HEK293 (cell line): Measurements from ENCODE around the gene HMX3.

Experiments
- CTCF ChIA-PET: fragments of 350-600 bp; formaldehyde crosslinking; extraction: SDS; loops from one replicate; lab custom pipeline; 2021; ENCODE audit warnings: antibody characterized with exemption; lab: Yijun Ruan, JAX
- POLR2A ChIA-PET: fragments of 300-600 bp; formaldehyde crosslinking; extraction: SDS; loops from one replicate; lab custom pipeline; 2020; ENCODE audit warnings: antibody characterized with exemption, inconsistent platforms; lab: Yijun Ruan, JAX
- H3K27ac ChIP-seq: fragments of 200-500 bp; sonication (Bioruptor generic); 2 replicates; pipeline ENCODE4 v1.5.1; 2014; ENCODE audit warnings: low read depth, low read length, control low read depth, inconsistent platforms; ENCODE audit errors: extremely low read depth
- H3K36me3 ChIP-seq, 2 experiments: fragments of 200-500 bp in 1 of 2; sonication (Bioruptor generic) in 1 of 2; 1 replicate in 1 of 2; 2 replicates in 1 of 2; pipeline ENCODE4 v1.5.1; 2014 to 2017; ENCODE audit warnings: inconsistent platforms in 2 of 2, low read length in 2 of 2; ENCODE audit not compliant: control insufficient read depth in 2 of 2, insufficient read depth in 1 of 2
- H3K4me1 ChIP-seq: fragments of 200-500 bp; sonication (Bioruptor generic); 2 replicates; pipeline ENCODE4 v1.5.1; 2014; ENCODE audit warnings: mild to moderate bottlenecking, low read length, inconsistent platforms; ENCODE audit not compliant: control insufficient read depth, insufficient read depth
- H3K4me3 ChIP-seq: 2 replicates; pipeline ENCODE4 v1.5.1; 2011; ENCODE audit warnings: low read depth, mild to moderate bottlenecking, control low read depth, low read length, moderate library complexity
- H3K9me3 ChIP-seq: fragments of 200-500 bp; sonication (Bioruptor generic); 2 replicates; pipeline ENCODE4 v1.5.1; 2014; ENCODE audit warnings: low read depth, low read length, inconsistent platforms; ENCODE audit not compliant: control insufficient read depth, insufficient read depth
- GLIS1 ChIP-seq: fragments of 450-650 bp; formaldehyde crosslinking; IDR thresholded peaks from 2 replicates; pipeline ENCODE4 v1.5.1; 2016; ENCODE audit warnings: missing biosample characterization, missing genetic modification characterization
- HOXA7 ChIP-seq: sonication (generic); formaldehyde crosslinking; IDR thresholded peaks from 2 replicates; pipeline ENCODE4 v1.8.1; 2022; ENCODE audit warnings: missing genetic modification reagents, borderline replicate concordance
- KLF9 ChIP-seq: fragments of 450-650 bp; formaldehyde crosslinking; IDR thresholded peaks from 2 replicates; pipeline ENCODE4 v1.5.1; 2016; ENCODE audit warnings: missing biosample characterization, missing genetic modification characterization, low read depth
- MZF1 ChIP-seq: fragments of 450-650 bp; formaldehyde crosslinking; IDR thresholded peaks from 2 replicates; pipeline ENCODE4 v1.5.1; 2017; ENCODE audit warnings: missing biosample characterization, missing genetic modification characterization, borderline replicate concordance
- PRDM2 ChIP-seq: fragments of 450-650 bp; formaldehyde crosslinking; IDR thresholded peaks from 2 replicates; pipeline ENCODE4 v1.5.1; 2016; ENCODE audit warnings: missing biosample characterization, missing genetic modification characterization, borderline replicate concordance
- ZBTB1 ChIP-seq: fragments of 450-650 bp; formaldehyde crosslinking; IDR thresholded peaks from 2 replicates; pipeline ENCODE4 v1.5.1; 2016; ENCODE audit warnings: missing biosample characterization, missing genetic modification characterization
- ZBTB11 ChIP-seq: fragments of 450-650 bp; formaldehyde crosslinking; conservative IDR thresholded peaks from 2 replicates; pipeline ENCODE4 v1.5.1; 2016; ENCODE audit warnings: low read depth, missing biosample characterization, missing genetic modification characterization
- ZBTB20 ChIP-seq: fragments of 450-650 bp; formaldehyde crosslinking; IDR thresholded peaks from 2 replicates; pipeline ENCODE4 v1.5.1; 2016; ENCODE audit warnings: missing biosample characterization, missing genetic modification characterization
- ZFP37 ChIP-seq: fragments of 450-650 bp; formaldehyde crosslinking; IDR thresholded peaks from 2 replicates; pipeline ENCODE4 v1.5.1; 2016; ENCODE audit warnings: missing biosample characterization, missing genetic modification characterization
- ZNF114 ChIP-seq: fragments of 450-650 bp; formaldehyde crosslinking; IDR thresholded peaks from 2 replicates; pipeline ENCODE4 v1.5.0; 2017; ENCODE audit warnings: missing biosample characterization, missing genetic modification characterization
- ZNF121 ChIP-seq: fragments of 450-650 bp; formaldehyde crosslinking; IDR thresholded peaks from 2 replicates; pipeline ENCODE4 v1.5.1; 2016; ENCODE audit warnings: missing biosample characterization, missing genetic modification characterization
- ZNF146 ChIP-seq: fragments of 450-650 bp; formaldehyde crosslinking; IDR thresholded peaks from 2 replicates; pipeline ENCODE4 v1.5.1; 2016; ENCODE audit warnings: missing biosample characterization, missing genetic modification characterization
- ZNF155 ChIP-seq: fragments of 450-650 bp; formaldehyde crosslinking; IDR thresholded peaks from 2 replicates; pipeline ENCODE4 v1.5.1; 2016; ENCODE audit warnings: missing biosample characterization, missing genetic modification characterization
- ZNF24 ChIP-seq: fragments of 450-650 bp; formaldehyde crosslinking; IDR thresholded peaks from 2 replicates; pipeline ENCODE4 v1.5.1; 2016; ENCODE audit warnings: missing biosample characterization, missing genetic modification characterization
- ZNF274 ChIP-seq, 2 experiments: fragments of 200-500 bp in 1 of 2; fragments of 450-650 bp in 1 of 2; sonication (Bioruptor generic) in 1 of 2; formaldehyde crosslinking in 1 of 2; IDR thresholded peaks; 2 replicates each; pipeline versions ENCODE4 v1.5.1 to v1.6.1; 2014 to 2016; ENCODE audit warnings: borderline replicate concordance in 1 of 2, inconsistent platforms in 1 of 2, low read length in 1 of 2, missing biosample characterization in 1 of 2, missing genetic modification characterization in 1 of 2
- ZNF324 ChIP-seq: fragments of 450-650 bp; formaldehyde crosslinking; IDR thresholded peaks from 2 replicates; pipeline ENCODE4 v1.5.1; 2016; ENCODE audit warnings: missing biosample characterization, missing genetic modification characterization
- ZNF335 ChIP-seq: fragments of 450-650 bp; formaldehyde crosslinking; conservative IDR thresholded peaks from 2 replicates; pipeline ENCODE4 v1.5.1; 2016; ENCODE audit warnings: missing biosample characterization, missing genetic modification characterization
- ZNF341 ChIP-seq: fragments of 450-650 bp; formaldehyde crosslinking; IDR thresholded peaks from 2 replicates; pipeline ENCODE4; 2016; ENCODE audit warnings: low read depth, missing biosample characterization, missing genetic modification characterization
- ZNF391 ChIP-seq: fragments of 450-650 bp; formaldehyde crosslinking; IDR thresholded peaks from 2 replicates; pipeline ENCODE4 v1.5.1; 2016; ENCODE audit warnings: low read depth, missing biosample characterization, missing genetic modification characterization, borderline replicate concordance
- ZNF404 ChIP-seq: fragments of 450-650 bp; formaldehyde crosslinking; IDR thresholded peaks from 2 replicates; pipeline ENCODE4 v1.5.1; 2017; ENCODE audit warnings: missing biosample characterization, missing genetic modification characterization
- ZNF701 ChIP-seq: fragments of 450-650 bp; formaldehyde crosslinking; IDR thresholded peaks from 2 replicates; pipeline ENCODE4 v1.5.1; 2016; ENCODE audit warnings: missing biosample characterization, missing genetic modification characterization
- ZNF785 ChIP-seq: fragments of 450-650 bp; formaldehyde crosslinking; IDR thresholded peaks from 2 replicates; pipeline ENCODE4 v1.5.1; 2016; ENCODE audit warnings: missing biosample characterization, missing genetic modification characterization
- ZSCAN16 ChIP-seq: fragments of 450-650 bp; formaldehyde crosslinking; IDR thresholded peaks from 2 replicates; pipeline ENCODE4 v1.5.1; 2016; ENCODE audit warnings: missing biosample characterization, missing genetic modification characterization

The HMX3 gene

GRCh38 chr10:123087786-123088185 lies 48.0 kb upstream of the HMX3 start:
- Histone ChIP-seq H3K36me3 (no peaks in the 10 kb centered on the region), H3K4me1 (no peaks in the 10 kb centered on the region), H3K4me3 (no peak overlapping the region), H3K9me3 (no peaks in the 10 kb centered on the region), H3K27ac (no peak overlapping the region)
- POLR2A ChIA-PET: no interaction called here
- CTCF ChIA-PET: interaction anchor here (0.6 kb wide), 1 partner anchor 80 kb away, joined by 3 read pairs; no protein-coding TSS in a partner anchor
- TF ChIP-seq GLIS1 (tag by site-specific recombination): no peak
- no peak for TF ChIP-seq MZF1 (tag by site-specific recombination)
- no peak for TF ChIP-seq ZBTB1 (tag by site-specific recombination)
- TF ChIP-seq ZFP37 (tag by site-specific recombination): no peak
- no peak for TF ChIP-seq ZNF121 (tag by site-specific recombination)
- no peak for TF ChIP-seq ZNF341 (tag by site-specific recombination)
- TF ChIP-seq ZNF701 (tag by site-specific recombination): no peak
- no peak for TF ChIP-seq ZNF155
- TF ChIP-seq ZBTB20 (tag by site-specific recombination): no peak
- no peak for TF ChIP-seq ZNF114 (tag by site-specific recombination)
- no peak for TF ChIP-seq KLF9 (tag by site-specific recombination)
- TF ChIP-seq ZNF404 (tag by site-specific recombination): no peak
- TF ChIP-seq ZNF324: no peak
- TF ChIP-seq ZBTB11: no peak
- TF ChIP-seq ZSCAN16 (tag by site-specific recombination): no peak

- TF ChIP-seq ZNF785 (no peak), PRDM2 (tag by site-specific recombination) (no peak), ZNF274 (IDR thresholded peaks at IDR 0.05; ENCODE audit: low read length) (no peak), ZNF274 (tag by site-specific recombination; IDR thresholded peaks at IDR 0.05; ENCODE audit: borderline replicate concordance) (no peak), ZNF146 (tag by site-specific recombination) (no peak), ZNF391 (no peak), ZNF24 (tag by site-specific recombination) (no peak), HOXA7 (CRISPR knock-in tag) (no peak), ZNF335 (no peak)
- CTCF ChIA-PET: no interaction called here
- no peak overlapping the region for H3K27ac ChIP-seq
- H3K4me1 ChIP-seq: no peaks in the 10 kb centered on the region
- no peaks in the 10 kb centered on the region for H3K9me3 ChIP-seq
- H3K4me3 ChIP-seq: no peak overlapping the region
- H3K36me3 ChIP-seq: no peaks in the 10 kb centered on the region
- POLR2A ChIA-PET: no interaction called here
These were observed 42.9 kb upstream of the HMX3 start for GRCh38 chr10:123092635-123093414.
